Erythroblast (primary cell): ENCODE results near the gene STRN.

Experiments used
- GATA1 ChIP-seq: IDR thresholded peaks from 2 replicates; pipeline ENCODE4 v1.6.1; 2011; ENCODE audit warnings: low read depth, mild to moderate bottlenecking, control low read depth, low read length, moderate library complexity
- POLR2A ChIP-seq: IDR thresholded peaks from 2 replicates; pipeline ENCODE4 v1.6.1; 2011; ENCODE audit warnings: mild to moderate bottlenecking, low read length

- no peak for TF ChIP-seq POLR2A
- TF ChIP-seq GATA1 = no peak
Measured at GRCh38 chr2:36976065-36976464, 9.7 kb upstream of the STRN start.
